DOHH2 (cell line): ENCODE data around the gene CFAP46.

Experiments
- H3F3A ChIP-seq: fragments of 200-600 bp; sonication (generic), shearing (Covaris generic); 2 replicates; pipeline ENCODE4 v1.6.0; 2016; ENCODE audit warnings: antibody characterized with exemption, mild to moderate bottlenecking; ENCODE audit not compliant: control insufficient read depth, insufficient read depth
- H3K27ac ChIP-seq: fragments of 200-600 bp; sonication (generic); 2 replicates; pipeline ENCODE4 v1.5.1; 2014; ENCODE audit warnings: low read depth, mild to moderate bottlenecking, low read length, moderate library complexity
- H3K27me3 ChIP-seq: fragments of 200-600 bp; sonication (generic); 2 replicates; pipeline ENCODE4 v1.6.1; 2014; ENCODE audit warnings: mild to moderate bottlenecking, low read length, mixed read lengths; ENCODE audit not compliant: control insufficient read depth
- H3K36me3 ChIP-seq: fragments of 200-600 bp; sonication (generic); 2 replicates; pipeline ENCODE4 v1.6.1; 2014; ENCODE audit warnings: mild to moderate bottlenecking, low read length, moderate library complexity, mixed read lengths; ENCODE audit not compliant: control insufficient read depth
- H3K4me1 ChIP-seq: fragments of 200-600 bp; sonication (generic); 2 replicates; pipeline ENCODE4 v1.6.1; 2014; ENCODE audit warnings: mild to moderate bottlenecking, low read length, mixed read lengths; ENCODE audit not compliant: control insufficient read depth
- H3K4me2 ChIP-seq: fragments of 200-600 bp; sonication (generic); 2 replicates; pipeline ENCODE4 v1.6.0; 2014; ENCODE audit warnings: mild to moderate bottlenecking, low read length, moderate library complexity
- H3K4me3 ChIP-seq: fragments of 200-600 bp; sonication (generic); 2 replicates; pipeline ENCODE4 v1.5.1; 2014; ENCODE audit warnings: mild to moderate bottlenecking, low read length, mixed read lengths
- H3K79me2 ChIP-seq: fragments of 200-600 bp; sonication (generic); 2 replicates; pipeline ENCODE4 v1.6.1; 2014; ENCODE audit warnings: mild to moderate bottlenecking, low read length, mixed read lengths; ENCODE audit not compliant: control insufficient read depth
- H3K9me2 ChIP-seq: fragments of 200-600 bp; sonication (generic); replicated peaks from 2 replicates; pipeline ENCODE4 v1.6.1; 2014; ENCODE audit warnings: mild to moderate bottlenecking, low read length, mixed read lengths; ENCODE audit not compliant: control insufficient read depth
- H3K9me3 ChIP-seq: fragments of 200-600 bp; sonication (generic); 2 replicates; pipeline ENCODE4 v1.6.1; 2014; ENCODE audit warnings: antibody characterized with exemption, low read length, mixed read lengths; ENCODE audit not compliant: control insufficient read depth, insufficient read depth
- H4K20me1 ChIP-seq: fragments of 200-600 bp; sonication (generic); 2 replicates; pipeline ENCODE4 v1.6.0; 2014; ENCODE audit warnings: low read depth, mild to moderate bottlenecking, antibody characterized with exemption, low read length, moderate library complexity; ENCODE audit not compliant: control insufficient read depth, insufficient read depth
- CTCF ChIP-seq: fragments of 200-600 bp; sonication (generic); IDR thresholded peaks from one replicate; pipeline ENCODE4 v1.5.1; 2014; ENCODE audit warnings: antibody characterized with exemption, mild to moderate bottlenecking, low read depth, low read length; ENCODE audit not compliant: poor library complexity, severe bottlenecking
- EZH2phosphoT487 ChIP-seq: fragments of 200-600 bp; sonication (generic); IDR thresholded peaks from 2 replicates; pipeline ENCODE4 v1.6.1; 2017; ENCODE audit warnings: borderline replicate concordance, mild to moderate bottlenecking, antibody characterized with exemption, low read length, moderate library complexity, mixed read lengths

The CFAP46 gene

GRCh38 chr10:132884041-132884440 lies 58.3 kb downstream of the CFAP46 start:
- Histone ChIP-seq H3K4me2 (no peak overlapping the region), H4K20me1 (no peaks in the 10 kb centered on the region), H3F3A (no peaks in the 10 kb centered on the region), H3K4me3 (no peak overlapping the region), H3K36me3 (no peaks in the 10 kb centered on the region), H3K27me3 (no peaks in the 10 kb centered on the region), H3K9me2 (no peaks in the 10 kb centered on the region), H3K4me1 (no peaks in the 10 kb centered on the region), H3K79me2 (no peaks in the 10 kb centered on the region), H3K9me3 (no peaks in the 10 kb centered on the region), H3K27ac (no peak overlapping the region)
- no peak for TF ChIP-seq CTCF
- TF ChIP-seq EZH2phosphoT487 = no peak

GRCh38 chr10:132883391-132883881 lies 58.9 kb downstream of the CFAP46 start:
- no peak overlapping the region for H3K4me2 ChIP-seq
- no peaks in the 10 kb centered on the region for H3K9me2 ChIP-seq
- H4K20me1 ChIP-seq = no peaks in the 10 kb centered on the region
- no peaks in the 10 kb centered on the region for H3K27me3 ChIP-seq
- H3K36me3 ChIP-seq = no peaks in the 10 kb centered on the region
- TF ChIP-seq CTCF = no peak
- TF ChIP-seq EZH2phosphoT487 = no peak
- H3K4me1 ChIP-seq = no peaks in the 10 kb centered on the region
- no peaks in the 10 kb centered on the region for H3F3A ChIP-seq
- no peaks in the 10 kb centered on the region for H3K9me3 ChIP-seq
- H3K4me3 ChIP-seq = no peak overlapping the region
- no peaks in the 10 kb centered on the region for H3K79me2 ChIP-seq
- no peak overlapping the region for H3K27ac ChIP-seq

GRCh38 chr10:132882069-132882951 lies 60.1 kb downstream of the CFAP46 start:
- H4K20me1 ChIP-seq = no peaks in the 10 kb centered on the region
- no peaks in the 10 kb centered on the region for H3K4me1 ChIP-seq
- H3F3A ChIP-seq = no peaks in the 10 kb centered on the region
- H3K9me2 ChIP-seq = no peaks in the 10 kb centered on the region
- H3K4me3 ChIP-seq = no peak overlapping the region
- H3K36me3 ChIP-seq = no peaks in the 10 kb centered on the region
- H3K79me2 ChIP-seq = no peaks in the 10 kb centered on the region
- no peaks in the 10 kb centered on the region for H3K9me3 ChIP-seq
- no peak overlapping the region for H3K27ac ChIP-seq
- H3K4me2 ChIP-seq = no peak overlapping the region
- H3K27me3 ChIP-seq = no peaks in the 10 kb centered on the region
- TF ChIP-seq CTCF (no peak), EZH2phosphoT487 (no peak)
